GM12873 (cell line): ENCODE results near the gene CASP1.

ENCODE experiments used
- TF ChIP-seq, protein P1 (sequence below): IDR thresholded peaks from 2 replicates; pipeline ENCODE4 v1.5.1; 2012; ENCODE audit warnings: low read depth, mild to moderate bottlenecking, moderate library complexity, low read length, control low read depth; ENCODE audit not compliant: insufficient read depth; ENCODE audit errors: missing control alignments

CASP1 gene

DNA sequence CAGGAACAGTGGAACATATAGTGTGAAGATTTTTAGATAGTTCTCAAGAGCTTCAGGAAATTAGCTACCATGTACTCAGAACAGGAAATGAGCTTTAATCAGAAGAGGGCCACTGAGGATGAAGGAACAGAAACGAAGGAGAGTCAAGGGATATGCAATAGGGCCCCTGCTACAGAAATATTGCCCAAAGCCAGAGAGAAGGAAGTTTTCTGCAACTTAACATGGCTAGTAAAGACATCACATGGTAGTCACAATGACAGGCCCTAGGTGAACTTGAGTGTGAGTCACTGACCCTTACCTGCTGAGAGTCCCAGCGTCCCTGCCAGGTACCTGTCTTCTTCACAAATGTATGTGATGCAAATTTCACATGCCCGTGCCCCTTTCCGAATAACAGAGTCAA, 35.4 kb upstream of the CASP1 start:
- TF ChIP-seq, protein P1, sequence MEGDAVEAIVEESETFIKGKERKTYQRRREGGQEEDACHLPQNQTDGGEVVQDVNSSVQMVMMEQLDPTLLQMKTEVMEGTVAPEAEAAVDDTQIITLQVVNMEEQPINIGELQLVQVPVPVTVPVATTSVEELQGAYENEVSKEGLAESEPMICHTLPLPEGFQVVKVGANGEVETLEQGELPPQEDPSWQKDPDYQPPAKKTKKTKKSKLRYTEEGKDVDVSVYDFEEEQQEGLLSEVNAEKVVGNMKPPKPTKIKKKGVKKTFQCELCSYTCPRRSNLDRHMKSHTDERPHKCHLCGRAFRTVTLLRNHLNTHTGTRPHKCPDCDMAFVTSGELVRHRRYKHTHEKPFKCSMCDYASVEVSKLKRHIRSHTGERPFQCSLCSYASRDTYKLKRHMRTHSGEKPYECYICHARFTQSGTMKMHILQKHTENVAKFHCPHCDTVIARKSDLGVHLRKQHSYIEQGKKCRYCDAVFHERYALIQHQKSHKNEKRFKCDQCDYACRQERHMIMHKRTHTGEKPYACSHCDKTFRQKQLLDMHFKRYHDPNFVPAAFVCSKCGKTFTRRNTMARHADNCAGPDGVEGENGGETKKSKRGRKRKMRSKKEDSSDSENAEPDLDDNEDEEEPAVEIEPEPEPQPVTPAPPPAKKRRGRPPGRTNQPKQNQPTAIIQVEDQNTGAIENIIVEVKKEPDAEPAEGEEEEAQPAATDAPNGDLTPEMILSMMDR = no peak

DNA sequence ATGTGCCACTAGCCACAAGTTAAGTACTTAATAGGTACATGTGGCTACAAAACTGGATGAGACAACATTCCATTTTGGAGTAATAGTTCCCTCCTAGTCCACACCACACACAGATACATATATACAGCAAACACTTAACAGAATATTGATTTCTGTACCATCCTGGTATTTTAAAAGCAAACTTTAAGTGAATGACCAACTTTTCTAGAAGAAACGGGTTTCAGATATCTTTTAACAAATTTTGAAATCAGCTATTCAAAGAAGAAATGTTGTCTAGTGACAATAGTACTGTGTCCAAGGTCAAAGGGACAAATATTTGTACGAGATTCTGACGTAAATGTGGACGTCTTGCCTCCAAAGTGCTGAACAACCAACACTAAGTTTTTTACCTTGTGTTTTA, 22.5 kb upstream of the CASP1 start:
- TF ChIP-seq, protein P1 = no peak

DNA sequence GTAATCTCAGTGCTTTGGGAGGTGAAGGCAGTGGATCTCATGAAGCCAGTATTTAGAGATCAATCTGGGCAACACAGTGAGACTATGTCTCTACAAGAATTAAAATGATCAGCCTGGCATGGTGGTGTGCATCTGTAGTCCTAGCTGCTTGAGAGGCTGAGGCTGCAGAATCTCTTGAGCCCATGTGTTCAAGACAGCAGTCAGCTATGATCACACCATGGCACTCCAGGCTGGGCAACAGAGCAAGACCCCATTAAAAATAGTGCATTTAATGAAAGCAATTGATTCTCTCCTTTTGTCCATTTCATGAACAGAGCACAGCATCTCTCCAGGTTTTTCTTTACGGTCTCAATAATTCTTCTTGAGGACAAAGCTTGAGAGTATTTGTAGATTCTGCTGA, 21.5 kb upstream of the CASP1 start:
- TF ChIP-seq, protein P1 = no peak

DNA sequence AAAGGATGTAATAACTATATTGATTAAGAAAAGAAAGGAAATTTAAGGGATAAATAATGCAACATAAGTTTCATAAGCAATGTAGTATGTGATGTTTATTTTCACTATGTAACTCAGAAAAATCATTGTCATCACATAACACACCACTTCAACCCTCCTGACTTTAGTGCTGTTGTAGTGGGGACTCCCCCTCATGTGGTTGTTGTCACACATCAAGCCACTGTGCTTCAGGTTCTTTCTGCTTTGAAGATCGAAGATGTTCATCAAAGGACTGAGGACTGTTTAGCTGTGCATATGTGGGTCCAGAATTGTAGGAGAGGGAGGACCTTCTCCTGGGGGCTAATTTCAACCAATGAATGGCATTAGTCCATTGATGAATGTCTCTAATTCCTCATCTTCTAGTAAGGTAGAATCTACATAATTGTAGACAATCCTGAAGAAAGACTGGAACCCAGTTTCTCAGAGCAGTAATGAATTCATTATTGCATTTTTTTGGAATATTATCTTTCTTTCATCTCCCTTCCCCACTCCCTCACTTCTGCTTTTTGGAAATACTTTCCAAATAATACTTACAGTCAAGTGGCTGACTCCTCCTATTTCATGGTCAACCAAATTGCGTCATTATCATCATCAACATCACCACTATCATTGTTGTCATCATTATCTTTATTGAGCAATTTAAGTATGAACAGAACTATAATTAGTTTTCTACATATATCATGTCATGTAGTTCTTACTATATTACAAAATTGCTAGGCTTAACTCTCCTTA, 20.0 kb upstream of the CASP1 start:
- TF ChIP-seq, protein P1 = no peak

DNA sequence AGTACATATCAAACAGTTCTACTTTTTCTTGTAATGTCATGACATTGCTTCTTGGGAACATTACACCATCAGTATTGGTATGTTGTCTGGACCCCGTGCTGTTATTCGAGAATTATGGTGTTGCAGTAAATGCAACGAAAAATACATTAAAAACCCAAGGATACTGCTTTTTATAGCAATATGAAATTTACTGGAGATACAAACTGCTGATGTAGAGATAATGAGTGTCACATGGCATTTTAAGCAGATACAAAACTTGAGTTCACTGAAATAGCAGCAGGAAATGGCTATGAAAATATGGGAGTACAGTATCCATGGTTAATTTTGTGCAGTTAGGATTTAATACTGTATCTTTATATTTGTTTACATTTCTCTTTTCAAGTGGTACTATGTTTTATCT, 17.5 kb upstream of the CASP1 start:
- TF ChIP-seq, protein P1 = no peak

DNA sequence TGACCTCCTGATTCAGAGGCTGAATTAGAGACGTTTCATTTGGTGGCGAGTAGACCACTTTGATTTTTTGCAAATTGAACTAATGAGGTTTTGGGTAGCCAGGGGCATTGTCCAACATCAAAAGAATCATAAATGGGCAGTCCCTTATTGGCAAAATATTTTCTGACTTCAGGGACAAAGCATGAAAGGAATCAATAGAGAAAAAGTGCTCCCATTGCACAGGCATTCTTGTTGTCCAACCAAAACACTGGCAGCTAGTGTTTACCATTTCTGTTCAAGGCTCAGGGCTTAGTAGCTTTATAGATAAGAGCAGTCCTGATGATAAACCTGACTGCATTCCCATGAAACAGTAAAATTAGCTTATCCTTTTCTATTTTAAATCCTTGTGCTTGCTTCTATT, 16.6 kb upstream of the CASP1 start:
- TF ChIP-seq, protein P1 = no peak

DNA sequence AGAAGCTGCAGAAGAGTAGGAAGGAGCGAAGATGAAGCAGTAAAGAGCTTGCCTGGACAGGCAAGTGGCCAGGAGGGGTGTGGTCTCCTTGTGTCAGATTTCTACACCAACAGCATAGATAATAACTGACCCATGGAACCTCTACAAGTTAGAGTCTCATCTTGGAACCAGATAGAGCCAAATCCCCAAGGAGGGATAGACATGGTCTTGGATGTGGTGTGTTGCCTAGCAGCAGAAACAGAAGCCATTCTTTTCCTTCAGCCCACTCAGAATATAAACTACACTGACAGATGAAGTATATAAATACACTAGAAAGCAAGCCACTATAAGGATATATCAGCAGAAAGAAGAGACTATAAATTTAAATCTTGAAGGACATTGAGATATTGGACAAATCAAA, 14.5 kb upstream of the CASP1 start:
- TF ChIP-seq, protein P1 = no peak
